Natural killer cell (primary cell): ENCODE results near the gene TBC1D4. TPM values are rescaled to one million over a fixed set of nuclear protein-coding genes. Genes with fewer than 3 reads are reported as not detected.

ENCODE experiments used
- ATAC-seq, 3 donors: fragments of 150-1000 bp in 2 of 3; fragments of 200-7000 bp in 1 of 3; cut with Tn5 transposase; 1 replicate in 1 of 3; 2 replicates in 2 of 3; pipeline ENCODE4 v1.10.0; 2021; ENCODE audit warnings: mild to moderate bottlenecking in 2 of 3, moderate library complexity in 2 of 3
- DNase-seq, 2 donors: peaks; one replicate each; pipeline versions ENCODE4 v3.0.0 to v3.0.0-alpha.2; 2013 to 2021; ENCODE audit warnings: mixed read lengths in 1 of 2
- H3K27ac ChIP-seq: one replicate; pipeline ENCODE4 v1.5.1; 2013; ENCODE audit warnings: mild to moderate bottlenecking, low read length
- H3K27me3 ChIP-seq: one replicate; pipeline ENCODE4 v1.6.1; 2013; ENCODE audit warnings: low read length; ENCODE audit not compliant: control insufficient read depth, insufficient read depth
- H3K36me3 ChIP-seq: one replicate; pipeline ENCODE4 v1.6.1; 2013; ENCODE audit warnings: low read length; ENCODE audit not compliant: control insufficient read depth, insufficient read depth
- H3K4me1 ChIP-seq: one replicate; pipeline ENCODE4 v1.6.1; 2013; ENCODE audit warnings: low read length; ENCODE audit not compliant: control insufficient read depth, insufficient read depth
- H3K4me3 ChIP-seq: one replicate; pipeline ENCODE4 v1.5.1; 2013; ENCODE audit warnings: low read length
- H3K9me3 ChIP-seq: one replicate; pipeline ENCODE4 v1.6.1; 2013; ENCODE audit warnings: low read length; ENCODE audit not compliant: control insufficient read depth, insufficient read depth
- H3K27ac Mint-ChIP-seq, 2 donors: one replicate each; pipeline ENCODE4 v1.8.0; 2022; ENCODE audit warnings: mild to moderate bottlenecking in 2 of 2, mixed read lengths in 2 of 2, moderate library complexity in 1 of 2
- H3K27me3 Mint-ChIP-seq, 2 donors: one replicate each; pipeline ENCODE4 v1.8.0; 2022; ENCODE audit warnings: low read depth in 2 of 2, mixed read lengths in 2 of 2
- H3K36me3 Mint-ChIP-seq: one replicate; pipeline ENCODE4 v1.8.0; 2022; ENCODE audit warnings: mixed read lengths
- H3K4me1 Mint-ChIP-seq, 2 donors: one replicate each; pipeline ENCODE4 v1.8.0; 2022; ENCODE audit warnings: mixed read lengths in 2 of 2
- H3K4me3 Mint-ChIP-seq: one replicate; pipeline ENCODE4 v1.8.0; 2022; ENCODE audit warnings: mild to moderate bottlenecking, moderate library complexity, mixed read lengths
- H3K9me3 Mint-ChIP-seq, 2 donors: one replicate each; pipeline ENCODE4 v1.8.0; 2022; ENCODE audit warnings: mixed read lengths in 2 of 2
- WGBS: methylation state at CpG from one replicate; pipeline ENCODE4 v1.1.7; 2013; ENCODE audit warnings: missing lambda C conversion rate; ENCODE audit not compliant: insufficient coverage; 5-methylcytosine and 5-hydroxymethylcytosine counted together
- intact Hi-C: fragments of 100-400 bp; cut with micrococcal nuclease; formaldehyde crosslinking; loops from one replicate; pipeline ENCODE4 v1.14.2; 2022
- total RNA-seq, 4 donors: library from RNA; stranded (reverse); fragments of 120-200 nt in 1 of 4; gene quantifications; one replicate each; pipeline versions ENCODE4 v1.2.3 to v1.2.4, GENCODE V29; 2013 to 2022
- TF ChIP-seq, protein P1 (sequence below): fragments of 200-600 bp; IDR thresholded peaks from one replicate; pipeline ENCODE4 v1.8.0; 2022; ENCODE audit warnings: antibody characterized with exemption

The TBC1D4 gene
- total RNA-seq, 3 donors from 2014 or later (not counting 1 experiment from before 2014, with no cell fraction given): 0.54 to 5.1 (median 3.7) TPM

GRCh38 chr13:75474956-75475355 is 7.0 kb downstream of the TBC1D4 start:
- H3K36me3 Mint-ChIP-seq: no peaks in the 10 kb centered on the region
- no peaks in the 10 kb centered on the region for H3K4me1 Mint-ChIP-seq
- H3K4me3 ChIP-seq: no peak overlapping the region
- WGBS: 86% methylated on average over 2 of the region's 2 CpGs
- H3K4me3 Mint-ChIP-seq: no peak overlapping the region
- no peaks in the 10 kb centered on the region for H3K4me1 ChIP-seq
- H3K36me3 ChIP-seq: no peaks in the 10 kb centered on the region
- no peak overlapping the region for H3K27ac Mint-ChIP-seq
- no peaks in the 10 kb centered on the region for H3K9me3 ChIP-seq
- no peak for DNase-seq
- ATAC-seq: no peak
- H3K27me3 Mint-ChIP-seq: peaks cover 12 to 36% of the 10 kb centered on the region in 2 donors
- intact Hi-C loops: no loop called here
- no peak overlapping the region for H3K27ac ChIP-seq
- no peaks in the 10 kb centered on the region for H3K9me3 Mint-ChIP-seq
- H3K27me3 ChIP-seq: peaks cover 7% of the 10 kb centered on the region
- TF ChIP-seq, protein P1, sequence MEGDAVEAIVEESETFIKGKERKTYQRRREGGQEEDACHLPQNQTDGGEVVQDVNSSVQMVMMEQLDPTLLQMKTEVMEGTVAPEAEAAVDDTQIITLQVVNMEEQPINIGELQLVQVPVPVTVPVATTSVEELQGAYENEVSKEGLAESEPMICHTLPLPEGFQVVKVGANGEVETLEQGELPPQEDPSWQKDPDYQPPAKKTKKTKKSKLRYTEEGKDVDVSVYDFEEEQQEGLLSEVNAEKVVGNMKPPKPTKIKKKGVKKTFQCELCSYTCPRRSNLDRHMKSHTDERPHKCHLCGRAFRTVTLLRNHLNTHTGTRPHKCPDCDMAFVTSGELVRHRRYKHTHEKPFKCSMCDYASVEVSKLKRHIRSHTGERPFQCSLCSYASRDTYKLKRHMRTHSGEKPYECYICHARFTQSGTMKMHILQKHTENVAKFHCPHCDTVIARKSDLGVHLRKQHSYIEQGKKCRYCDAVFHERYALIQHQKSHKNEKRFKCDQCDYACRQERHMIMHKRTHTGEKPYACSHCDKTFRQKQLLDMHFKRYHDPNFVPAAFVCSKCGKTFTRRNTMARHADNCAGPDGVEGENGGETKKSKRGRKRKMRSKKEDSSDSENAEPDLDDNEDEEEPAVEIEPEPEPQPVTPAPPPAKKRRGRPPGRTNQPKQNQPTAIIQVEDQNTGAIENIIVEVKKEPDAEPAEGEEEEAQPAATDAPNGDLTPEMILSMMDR: no peak

GRCh38 chr13:75473468-75473867 is 8.5 kb downstream of the TBC1D4 start:
- H3K4me3 Mint-ChIP-seq: no peak overlapping the region
- no peaks in the 10 kb centered on the region for H3K9me3 ChIP-seq
- H3K9me3 Mint-ChIP-seq: no peaks in the 10 kb centered on the region
- H3K27me3 ChIP-seq: no peaks in the 10 kb centered on the region
- no peaks in the 10 kb centered on the region for H3K4me1 ChIP-seq
- no peak overlapping the region for H3K27ac ChIP-seq
- ATAC-seq (no peak), DNase-seq (no peak)
- 56% methylated on average over 1 of the region's 1 CpG for WGBS
- H3K4me3 ChIP-seq: no peak overlapping the region
- H3K4me1 Mint-ChIP-seq: no peaks in the 10 kb centered on the region
- TF ChIP-seq, protein P1: no peak
- intact Hi-C loops: no loop called here
- H3K27me3 Mint-ChIP-seq: peaks cover 3 to 22% of the 10 kb centered on the region in 2 donors
- no peak overlapping the region for H3K27ac Mint-ChIP-seq
- H3K36me3 Mint-ChIP-seq: no peaks in the 10 kb centered on the region
- no peaks in the 10 kb centered on the region for H3K36me3 ChIP-seq

- H3K27me3 Mint-ChIP-seq: no peaks in the 10 kb centered on the region
- Histone ChIP-seq H3K27ac (no peak overlapping the region), H3K4me3 (no peak overlapping the region), H3K27me3 (no peaks in the 10 kb centered on the region), H3K9me3 (no peaks in the 10 kb centered on the region), H3K36me3 (no peaks in the 10 kb centered on the region), H3K4me1 (no peaks in the 10 kb centered on the region)
- no peak for ATAC-seq
- H3K27ac Mint-ChIP-seq: no peak overlapping the region
- 100% methylated on average over 3 of the region's 4 CpGs for WGBS
- intact Hi-C loops: no loop called here
- DNase-seq: no peak
- no peaks in the 10 kb centered on the region for H3K4me1 Mint-ChIP-seq
- no peaks in the 10 kb centered on the region for H3K36me3 Mint-ChIP-seq
- H3K9me3 Mint-ChIP-seq: no peaks in the 10 kb centered on the region
- H3K4me3 Mint-ChIP-seq: no peak overlapping the region
- TF ChIP-seq, protein P1: no peak
Measured at GRCh38 chr13:75470676-75471075, 11.3 kb downstream of the TBC1D4 start.

- ATAC-seq: no peak
- Histone ChIP-seq H3K4me1 (no peaks in the 10 kb centered on the region), H3K9me3 (no peaks in the 10 kb centered on the region), H3K36me3 (no peaks in the 10 kb centered on the region), H3K4me3 (no peak overlapping the region), H3K27me3 (no peaks in the 10 kb centered on the region), H3K27ac (no peak overlapping the region)
- intact Hi-C loops: no loop called here
- Mint-ChIP-seq H3K27ac (no peak overlapping the region), H3K9me3 (no peaks in the 10 kb centered on the region), H3K27me3 (no peaks in the 10 kb centered on the region), H3K4me1 (no peaks in the 10 kb centered on the region), H3K4me3 (no peak overlapping the region), H3K36me3 (no peaks in the 10 kb centered on the region)
- DNase-seq: no peak
- TF ChIP-seq, protein P1: no peak
- WGBS: 96% methylated on average over 6 of the region's 7 CpGs
Measured at GRCh38 chr13:75469047-75469446, 12.9 kb downstream of the TBC1D4 start.
